ENCODE data around the gene RBM48. TPM values are rescaled to one million over a fixed set of nuclear protein-coding genes. Genes with fewer than 3 reads are reported as not detected.
"Not testable (repeated sequence)": the region's sequence is repeated elsewhere in the genome, so short reads cannot be mapped to it uniquely, and the experiment has no call there.

The RBM48 gene
- total RNA-seq, result 5.8 TPM

- peak; percentile 99 for ATAC-seq
Measured at GRCh38 chr7:92528188-92528957, at the start of gene RBM48, which contains the start of gene PEX1. Gene RBM48 (plus strand): TSS chr7:92528795. CDS start chr7:92528814, 19 bp downstream. Gene PEX1 (minus strand): TSS chr7:92528520. CDS start chr7:92528435, 85 bp downstream.

- ATAC-seq, result not testable (repeated sequence)
Measured at GRCh38 chr7:92479146-92479545, 49.4 kb upstream of the RBM48 start.

GRCh38 chr7:92483624-92484023 lies 45.0 kb upstream of the RBM48 start:
- not testable (repeated sequence) for ATAC-seq

GRCh38 chr7:92484226-92484625 lies 44.4 kb upstream of the RBM48 start:
- ATAC-seq, result not testable (repeated sequence)

GRCh38 chr7:92485267-92485892 lies 43.2 kb upstream of the RBM48 start:
- peak; percentile 64 for ATAC-seq

- peak; percentile 56 for ATAC-seq
Measured at GRCh38 chr7:92485974-92486373, 42.6 kb upstream of the RBM48 start.

GRCh38 chr7:92487804-92488203 lies 40.8 kb upstream of the RBM48 start:
- ATAC-seq, result no peak

GRCh38 chr7:92489634-92490033 lies 39.0 kb upstream of the RBM48 start:
- ATAC-seq, result no peak

- no peak for ATAC-seq
Measured at GRCh38 chr7:92496876-92497275, 31.7 kb upstream of the RBM48 start.

GRCh38 chr7:92498557-92498956 lies 30.0 kb upstream of the RBM48 start:
- no peak for ATAC-seq

- no peak for ATAC-seq
Measured at GRCh38 chr7:92503767-92504166, 24.8 kb upstream of the RBM48 start.

GRCh38 chr7:92504563-92504962 lies 24.0 kb upstream of the RBM48 start:
- ATAC-seq, result no peak

GRCh38 chr7:92506363-92506762 lies 22.2 kb upstream of the RBM48 start:
- ATAC-seq, result no peak

- no peak for ATAC-seq
Measured at GRCh38 chr7:92508946-92509345, 19.6 kb upstream of the RBM48 start.

- no peak for ATAC-seq
Measured at GRCh38 chr7:92513167-92513902, 15.3 kb upstream of the RBM48 start.

GRCh38 chr7:92517631-92518030 lies 11.0 kb upstream of the RBM48 start:
- ATAC-seq, result no peak

- no peak for ATAC-seq
Measured at GRCh38 chr7:92520024-92520423, 8.6 kb upstream of the RBM48 start.

GRCh38 chr7:92523110-92523509 lies 5.5 kb upstream of the RBM48 start:
- no peak for ATAC-seq

- peak; percentile 53 for ATAC-seq
Measured at GRCh38 chr7:92527300-92528187, 1.1 kb upstream of the RBM48 start.

- ATAC-seq, result no peak
Measured at GRCh38 chr7:92528958-92529264, 316 bp downstream of the RBM48 start.

GRCh38 chr7:92534572-92534971 lies 6.0 kb downstream of the RBM48 start:
- ATAC-seq, result no peak

GRCh38 chr7:92543542-92543941 lies 14.9 kb downstream of the RBM48 start:
- not testable (repeated sequence) for ATAC-seq

Measured in esophagus mucosa (tissue), 1 donor.